DOHH2 (cell line): ENCODE results near the gene ALDH4A1.

Experiments used
- CTCF ChIP-seq: fragments of 200-600 bp; sonication (generic); IDR thresholded peaks from one replicate; pipeline ENCODE4 v1.5.1; 2014; ENCODE audit warnings: antibody characterized with exemption, mild to moderate bottlenecking, low read depth, low read length; ENCODE audit not compliant: poor library complexity, severe bottlenecking
- EZH2phosphoT487 ChIP-seq: fragments of 200-600 bp; sonication (generic); IDR thresholded peaks from 2 replicates; pipeline ENCODE4 v1.6.1; 2017; ENCODE audit warnings: borderline replicate concordance, mild to moderate bottlenecking, antibody characterized with exemption, low read length, moderate library complexity, mixed read lengths

GRCh38 chr1:18885311-18886002 is 16.9 kb downstream of the ALDH4A1 start:
- TF ChIP-seq CTCF (no peak), EZH2phosphoT487 (no peak)
